ACC112 (cell line): ENCODE data around the gene PTPRN2.
"Not testable (repeated sequence)": the region's sequence is repeated elsewhere in the genome, so short reads cannot be mapped to it uniquely, and the experiment has no call there.

ENCODE experiments used
- H2AFZ ChIP-seq: fragments of 200-600 bp; sonication (generic); one replicate; pipeline ENCODE4 v1.6.0; 2017; ENCODE audit warnings: antibody characterized with exemption, low read length; ENCODE audit not compliant: unreplicated experiment
- H3K27ac ChIP-seq: fragments of 200-600 bp; sonication (generic); 2 replicates; pipeline ENCODE4 v1.5.1; 2014; ENCODE audit warnings: low read depth, mild to moderate bottlenecking, antibody characterized with exemption, low read length, moderate library complexity
- H3K27me3 ChIP-seq: fragments of 200-600 bp; sonication (generic); 2 replicates; pipeline ENCODE4 v1.6.1; 2014; ENCODE audit warnings: mild to moderate bottlenecking, antibody characterized with exemption, low read length, moderate library complexity, mixed read lengths; ENCODE audit not compliant: insufficient read depth
- H3K36me3 ChIP-seq: fragments of 200-600 bp; sonication (generic); 2 replicates; pipeline ENCODE4 v1.6.1; 2016; ENCODE audit warnings: mild to moderate bottlenecking, antibody characterized with exemption, low read length, moderate library complexity, mixed read lengths; ENCODE audit not compliant: insufficient read depth
- H3K4me1 ChIP-seq: fragments of 200-600 bp; sonication (generic); one replicate; pipeline ENCODE4 v1.6.1; 2016; ENCODE audit warnings: low read length, mixed read lengths; ENCODE audit not compliant: insufficient read depth, unreplicated experiment, control insufficient read depth
- H3K4me3 ChIP-seq: fragments of 200-600 bp; sonication (generic); 2 replicates; pipeline ENCODE4 v1.5.1; 2014; ENCODE audit warnings: mild to moderate bottlenecking, low read depth, low read length
- H3K79me2 ChIP-seq: fragments of 200-600 bp; sonication (generic); one replicate; pipeline ENCODE4 v1.6.0; 2016; ENCODE audit warnings: low read length; ENCODE audit not compliant: control insufficient read depth, unreplicated experiment, insufficient read depth

The PTPRN2 gene

GRCh38 chr7:158463317-158463716, 124.3 kb downstream of the PTPRN2 start:
- Histone ChIP-seq H3K27me3 (no peaks in the 10 kb centered on the region), H2AFZ (no peak overlapping the region), H3K79me2 (no peaks in the 10 kb centered on the region), H3K4me3 (no peak overlapping the region), H3K36me3 (no peaks in the 10 kb centered on the region), H3K27ac (no peak overlapping the region), H3K4me1 (no peaks in the 10 kb centered on the region)

GRCh38 chr7:158461824-158462223, 125.8 kb downstream of the PTPRN2 start:
- Histone ChIP-seq H3K36me3 (no peaks in the 10 kb centered on the region), H3K27me3 (no peaks in the 10 kb centered on the region), H3K79me2 (no peaks in the 10 kb centered on the region), H3K27ac (no peak overlapping the region), H3K4me3 (no peak overlapping the region), H3K4me1 (no peaks in the 10 kb centered on the region), H2AFZ (no peak overlapping the region)

GRCh38 chr7:158460665-158461064, 127.0 kb downstream of the PTPRN2 start:
- Histone ChIP-seq H3K4me1 (no peaks in the 10 kb centered on the region), H3K36me3 (no peaks in the 10 kb centered on the region), H2AFZ (no peak overlapping the region), H3K27me3 (no peaks in the 10 kb centered on the region), H3K27ac (no peak overlapping the region), H3K79me2 (no peaks in the 10 kb centered on the region), H3K4me3 (no peak overlapping the region)

GRCh38 chr7:158458716-158459282, 128.8 kb downstream of the PTPRN2 start:
- no peak overlapping the region for H2AFZ ChIP-seq
- H3K4me3 ChIP-seq: no peak overlapping the region
- H3K36me3 ChIP-seq: no peaks in the 10 kb centered on the region
- no peaks in the 10 kb centered on the region for H3K27me3 ChIP-seq
- H3K27ac ChIP-seq: no peak overlapping the region
- no peaks in the 10 kb centered on the region for H3K4me1 ChIP-seq
- H3K79me2 ChIP-seq: no peaks in the 10 kb centered on the region

- H3K36me3 ChIP-seq: no peaks in the 10 kb centered on the region
- no peaks in the 10 kb centered on the region for H3K79me2 ChIP-seq
These were observed 129.5 kb downstream of the PTPRN2 start for GRCh38 chr7:158458096-158458495.

GRCh38 chr7:158457586-158457985, 130.0 kb downstream of the PTPRN2 start:
- not testable (repeated sequence) for H3K27ac ChIP-seq, H3K27me3 ChIP-seq

More at GRCh38 chr7:158458096-158458495, 129.5 kb downstream of the PTPRN2 start:
- Histone ChIP-seq H2AFZ (no peak overlapping the region), H3K4me1 (no peaks in the 10 kb centered on the region), H3K27me3 (no peaks in the 10 kb centered on the region), H3K4me3 (no peak overlapping the region), H3K27ac (no peak overlapping the region)

GRCh38 chr7:158454631-158455030, 133.0 kb downstream of the PTPRN2 start:
- no peaks in the 10 kb centered on the region for H3K79me2 ChIP-seq
- no peaks in the 10 kb centered on the region for H3K27me3 ChIP-seq
- H3K36me3 ChIP-seq: no peaks in the 10 kb centered on the region
- H3K4me1 ChIP-seq: no peaks in the 10 kb centered on the region
- H3K4me3 ChIP-seq: no peak overlapping the region
- H3K27ac ChIP-seq: no peak overlapping the region
- H2AFZ ChIP-seq: no peak overlapping the region

More at GRCh38 chr7:158457586-158457985, 130.0 kb downstream of the PTPRN2 start:
- H3K4me3 ChIP-seq, H3K4me1 ChIP-seq, H2AFZ ChIP-seq, H3K36me3 ChIP-seq, H3K79me2 ChIP-seq: not testable (repeated sequence)

- Histone ChIP-seq H3K27me3 (no peaks in the 10 kb centered on the region), H3K27ac (no peak overlapping the region)
These were observed 134.0 kb downstream of the PTPRN2 start for GRCh38 chr7:158453663-158454062.

GRCh38 chr7:158452331-158452730, 135.3 kb downstream of the PTPRN2 start:
- H2AFZ ChIP-seq: no peak overlapping the region
- no peaks in the 10 kb centered on the region for H3K36me3 ChIP-seq
- no peak overlapping the region for H3K4me3 ChIP-seq
- H3K27ac ChIP-seq: no peak overlapping the region
- no peaks in the 10 kb centered on the region for H3K4me1 ChIP-seq
- H3K27me3 ChIP-seq: no peaks in the 10 kb centered on the region
- no peaks in the 10 kb centered on the region for H3K79me2 ChIP-seq

More at GRCh38 chr7:158453663-158454062, 134.0 kb downstream of the PTPRN2 start:
- H3K36me3 ChIP-seq: no peaks in the 10 kb centered on the region
- no peaks in the 10 kb centered on the region for H3K4me1 ChIP-seq
- no peak overlapping the region for H2AFZ ChIP-seq
- H3K79me2 ChIP-seq: no peaks in the 10 kb centered on the region
- H3K4me3 ChIP-seq: no peak overlapping the region

GRCh38 chr7:158450476-158451124, 137.0 kb downstream of the PTPRN2 start:
- Histone ChIP-seq H3K27me3 (no peaks in the 10 kb centered on the region), H3K27ac (no peak overlapping the region), H3K79me2 (no peaks in the 10 kb centered on the region), H3K4me3 (no peak overlapping the region), H3K4me1 (no peaks in the 10 kb centered on the region), H3K36me3 (no peaks in the 10 kb centered on the region), H2AFZ (no peak overlapping the region)

- Histone ChIP-seq H2AFZ (no peak overlapping the region), H3K4me3 (no peak overlapping the region), H3K27me3 (no peaks in the 10 kb centered on the region), H3K27ac (no peak overlapping the region), H3K36me3 (no peaks in the 10 kb centered on the region), H3K79me2 (no peaks in the 10 kb centered on the region), H3K4me1 (no peaks in the 10 kb centered on the region)
These were observed 137.7 kb downstream of the PTPRN2 start for GRCh38 chr7:158449942-158450341.
